Lung (tissue), 12 donors: ENCODE data around the gene ARHGAP15. TPM values are rescaled to one million over a fixed set of nuclear protein-coding genes. Genes with fewer than 3 reads are reported as not detected.
"Not testable (repeated sequence)": the region's sequence is repeated elsewhere in the genome, so short reads cannot be mapped to it uniquely, and the experiment has no call there.

ENCODE experiments used
- ATAC-seq: fragments of 200-7000 bp; cut with Tn5 transposase; one replicate; pipeline ENCODE4 v1.9.1; 2020; ENCODE audit warnings: moderate number of reproducible peaks; ENCODE audit not compliant: insufficient read depth, low FRiP score
- DNase-seq, 3 donors: peaks; one replicate each; pipeline ENCODE4 v3.0.0-alpha.2; 2013 to 2017
- H3K27ac ChIP-seq, 2 donors: one replicate each; pipeline ENCODE4 v1.5.1; 2013; ENCODE audit warnings: mild to moderate bottlenecking in 2 of 2, moderate library complexity in 2 of 2, control low read depth in 1 of 2, inconsistent platforms in 1 of 2, low read depth in 1 of 2, low read length in 1 of 2
- H3K27me3 ChIP-seq, 3 donors: one replicate each; pipeline ENCODE4 v1.5.1; 2013; ENCODE audit warnings: low read length in 2 of 3; ENCODE audit not compliant: control insufficient read depth in 3 of 3, insufficient read depth in 3 of 3
- H3K36me3 ChIP-seq, 4 donors: one replicate each; pipeline ENCODE4 v1.5.1; 2013; ENCODE audit warnings: low read length in 4 of 4, mild to moderate bottlenecking in 1 of 4, moderate library complexity in 1 of 4; ENCODE audit not compliant: control insufficient read depth in 4 of 4, insufficient read depth in 4 of 4
- H3K4me1 ChIP-seq, 5 donors: one replicate each; pipeline ENCODE4 v1.5.1; 2013; ENCODE audit warnings: low read length in 5 of 5, mild to moderate bottlenecking in 2 of 5, moderate library complexity in 1 of 5; ENCODE audit not compliant: control insufficient read depth in 5 of 5, insufficient read depth in 5 of 5
- H3K4me3 ChIP-seq: one replicate; pipeline ENCODE4 v1.5.1; 2013; ENCODE audit warnings: mild to moderate bottlenecking, control low read depth, moderate library complexity
- H3K9ac ChIP-seq, 2 donors: one replicate each; pipeline ENCODE4 v1.5.1; 2013; ENCODE audit warnings: low read length in 2 of 2, control low read depth in 1 of 2; ENCODE audit not compliant: insufficient read depth in 1 of 2
- H3K9me3 ChIP-seq, 4 donors: one replicate each; pipeline ENCODE4 v1.5.1; 2013; ENCODE audit warnings: low read length in 3 of 4, mild to moderate bottlenecking in 1 of 4, moderate library complexity in 1 of 4; ENCODE audit not compliant: control insufficient read depth in 4 of 4, insufficient read depth in 3 of 4
- WGBS, 2 donors: extraction: QIAGEN DNeasy Blood & Tissue Kit; methylation state at CpG; one replicate each; pipeline ENCODE4 v1.1.7; 2013; 5-methylcytosine and 5-hydroxymethylcytosine counted together
- polyA plus RNA-seq, 2 donors: library from polyadenylated mRNA; stranded (reverse); fragments of 200-250 nt; gene quantifications; one replicate each; pipeline ENCODE4 v1.2.1, GENCODE V29; 2013
- total RNA-seq, 2 donors: library from RNA; depleted of rRNA in 1 of 2; stranded (reverse); fragments of >200 nt in 1 of 2; gene quantifications; one replicate each; pipeline ENCODE4 v1.2.1, GENCODE V29; 2014 to 2021
- TF ChIP-seq, protein P1 (sequence below): IDR thresholded peaks from 2 replicates; pipeline ENCODE4 v1.5.1; 2012; ENCODE audit warnings: mild to moderate bottlenecking; ENCODE audit errors: control extremely low read depth, extremely low read depth
- donor health status: control.
- donor health status: control.
- donor health status: Bipolar disorder and iron deficiency.
- donor health status: healthy.
- donor health status: DM: yes; HTN: yes; CAD: no.

Gene ARHGAP15
- total and polyA plus RNA-seq, 4 donors = 5.9 to 74.3 (median 13.2) TPM

DNA sequence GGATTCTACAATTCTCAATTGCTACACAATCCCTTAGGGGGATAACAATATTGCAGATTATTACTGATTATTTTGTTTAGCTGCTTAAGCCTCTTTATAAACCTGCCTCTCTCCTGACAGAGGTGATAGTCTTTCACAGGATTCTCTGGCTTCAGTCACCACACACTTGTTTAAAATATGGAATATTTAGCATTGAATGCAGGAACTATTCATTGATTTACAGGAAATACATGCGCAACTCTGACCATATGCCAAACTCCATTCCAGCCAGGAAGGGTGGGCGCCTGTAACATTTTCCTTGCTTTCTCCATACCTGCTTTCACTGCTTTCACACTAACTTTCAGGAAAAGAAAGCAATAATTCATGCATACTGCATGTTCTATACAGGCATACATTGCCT lies 44.8 kb upstream of the ARHGAP15 start:
- H3K9me3 ChIP-seq = peaks cover 0 to 5% (median 1%) of the 10 kb centered on the region in 4 donors
- no peaks in the 10 kb centered on the region for H3K27me3 ChIP-seq
- H3K4me3 ChIP-seq = no peak overlapping the region
- no peaks in the 10 kb centered on the region for H3K36me3 ChIP-seq
- TF ChIP-seq, protein P1, sequence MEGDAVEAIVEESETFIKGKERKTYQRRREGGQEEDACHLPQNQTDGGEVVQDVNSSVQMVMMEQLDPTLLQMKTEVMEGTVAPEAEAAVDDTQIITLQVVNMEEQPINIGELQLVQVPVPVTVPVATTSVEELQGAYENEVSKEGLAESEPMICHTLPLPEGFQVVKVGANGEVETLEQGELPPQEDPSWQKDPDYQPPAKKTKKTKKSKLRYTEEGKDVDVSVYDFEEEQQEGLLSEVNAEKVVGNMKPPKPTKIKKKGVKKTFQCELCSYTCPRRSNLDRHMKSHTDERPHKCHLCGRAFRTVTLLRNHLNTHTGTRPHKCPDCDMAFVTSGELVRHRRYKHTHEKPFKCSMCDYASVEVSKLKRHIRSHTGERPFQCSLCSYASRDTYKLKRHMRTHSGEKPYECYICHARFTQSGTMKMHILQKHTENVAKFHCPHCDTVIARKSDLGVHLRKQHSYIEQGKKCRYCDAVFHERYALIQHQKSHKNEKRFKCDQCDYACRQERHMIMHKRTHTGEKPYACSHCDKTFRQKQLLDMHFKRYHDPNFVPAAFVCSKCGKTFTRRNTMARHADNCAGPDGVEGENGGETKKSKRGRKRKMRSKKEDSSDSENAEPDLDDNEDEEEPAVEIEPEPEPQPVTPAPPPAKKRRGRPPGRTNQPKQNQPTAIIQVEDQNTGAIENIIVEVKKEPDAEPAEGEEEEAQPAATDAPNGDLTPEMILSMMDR = no peak
- no peaks in the 10 kb centered on the region for H3K4me1 ChIP-seq
- ATAC-seq = no peak
- no peak overlapping the region for H3K27ac ChIP-seq
- H3K9ac ChIP-seq = no peak overlapping the region
- DNase-seq = no peak
- 72 to 73% methylated on average over 2 of the region's 2 CpGs for WGBS, 2 donors

DNA sequence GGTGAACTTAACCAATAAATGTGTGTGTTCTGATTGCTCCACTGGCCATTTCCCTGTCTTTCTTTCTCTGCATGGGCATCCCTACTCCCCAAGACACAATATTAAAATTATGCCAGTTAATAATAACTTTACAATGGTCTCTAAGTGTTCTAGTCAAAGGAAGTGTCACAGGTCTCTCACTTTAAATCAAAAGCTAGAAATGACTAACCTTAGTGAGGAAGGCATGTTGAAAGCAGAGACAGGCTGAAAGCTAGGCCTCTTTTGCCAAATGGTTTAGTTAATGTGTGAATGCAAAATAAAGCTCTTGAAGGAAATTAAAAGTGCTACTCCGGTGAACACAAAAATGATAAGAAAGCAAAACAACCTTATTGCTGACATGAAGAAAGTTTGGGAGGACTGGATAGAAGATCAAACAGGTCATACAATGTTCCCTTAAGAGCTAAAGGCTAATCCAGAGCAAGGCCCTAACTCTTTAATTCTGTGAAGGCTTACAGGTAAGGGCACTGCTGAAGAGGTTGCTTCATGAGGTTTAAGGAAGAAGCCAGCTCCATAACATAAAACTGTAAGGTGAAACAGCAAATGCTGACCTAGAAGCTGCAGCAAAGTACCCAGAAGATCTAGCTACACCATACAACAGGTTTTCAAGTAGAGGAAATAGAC lies 44.0 kb upstream of the ARHGAP15 start:
- 59 to 89% methylated on average over 1 of the region's 1 CpG for WGBS, 2 donors
- H3K36me3 ChIP-seq = no peaks in the 10 kb centered on the region
- TF ChIP-seq, protein P1 = no peak
- no peak overlapping the region for H3K27ac ChIP-seq
- no peaks in the 10 kb centered on the region for H3K27me3 ChIP-seq
- H3K4me1 ChIP-seq = peaks cover 0 to 1% (median 0%) of the 10 kb centered on the region in 5 donors
- peaks cover 0 to 5% (median 1%) of the 10 kb centered on the region in 4 donors for H3K9me3 ChIP-seq
- no peak overlapping the region for H3K9ac ChIP-seq
- ATAC-seq = no peak
- no peak for DNase-seq
- H3K4me3 ChIP-seq = no peak overlapping the region

DNA sequence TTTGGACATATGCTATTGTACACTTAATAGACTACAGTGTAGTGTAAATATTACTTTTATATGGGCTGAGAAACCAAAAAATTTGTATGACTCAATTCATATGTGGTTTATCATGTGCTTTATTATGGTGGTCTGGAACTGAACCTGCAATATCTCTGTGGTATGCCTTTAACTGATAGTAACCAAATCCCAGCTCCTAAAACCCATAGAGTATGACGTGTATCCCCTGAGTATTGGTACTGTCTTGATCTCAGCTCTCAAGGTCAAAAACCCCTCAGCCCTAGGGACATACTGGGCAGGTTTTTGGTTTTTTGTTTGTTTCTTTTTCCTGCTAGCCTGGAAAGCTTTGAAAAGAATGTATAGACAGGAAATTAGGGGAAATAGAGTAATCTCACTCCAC lies 42.2 kb upstream of the ARHGAP15 start:
- Histone ChIP-seq H3K4me3 (no peak overlapping the region), H3K27me3 (no peaks in the 10 kb centered on the region), H3K36me3 (no peaks in the 10 kb centered on the region), H3K4me1 (peaks cover 0 to 1% (median 0%) of the 10 kb centered on the region in 5 donors), H3K27ac (no peak overlapping the region), H3K9me3 (peaks cover 0 to 5% (median 1%) of the 10 kb centered on the region in 4 donors), H3K9ac (no peak overlapping the region)
- ATAC-seq (no peak), DNase-seq (no peak)
- TF ChIP-seq, protein P1 = no peak
- WGBS, 2 donors = 66 to 92% methylated on average over 1 of the region's 1 CpG

GRCh38 chr2:143088388-143088787 lies 40.8 kb upstream of the ARHGAP15 start:
- no peaks in the 10 kb centered on the region for H3K9me3 ChIP-seq
- H3K27me3 ChIP-seq = no peaks in the 10 kb centered on the region
- H3K9ac ChIP-seq = no peak overlapping the region
- H3K4me3 ChIP-seq = no peak overlapping the region
- TF ChIP-seq, protein P1 = no peak
- H3K4me1 ChIP-seq = peaks cover 0 to 1% (median 0%) of the 10 kb centered on the region in 5 donors
- DNase-seq (no peak), ATAC-seq (no peak)
- no peaks in the 10 kb centered on the region for H3K36me3 ChIP-seq
- 54 to 72% methylated on average over 4 of the region's 4 CpGs for WGBS, 2 donors
- no peak overlapping the region for H3K27ac ChIP-seq

DNA sequence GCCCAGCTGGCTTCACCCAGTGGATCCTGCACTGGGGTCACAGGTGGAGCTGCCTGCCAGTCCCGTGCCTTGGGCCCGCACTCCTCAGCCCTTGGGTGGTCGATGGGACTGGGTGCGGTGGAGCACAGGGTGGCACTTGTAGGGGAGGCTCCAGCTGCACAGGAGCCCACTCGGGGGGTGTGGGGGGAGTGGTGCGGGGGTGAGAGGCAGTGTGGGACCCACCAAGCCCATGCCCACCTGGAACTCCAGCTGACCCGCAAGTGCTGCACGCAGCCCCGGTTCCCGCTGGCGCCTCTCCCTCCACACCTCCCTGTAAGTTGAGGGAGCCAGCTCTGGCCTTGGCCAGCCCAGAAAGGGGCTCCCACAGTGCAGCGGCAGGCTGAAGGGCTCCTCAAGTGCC lies 39.7 kb upstream of the ARHGAP15 start:
- H3K9ac ChIP-seq, H3K27me3 ChIP-seq, DNase-seq, H3K27ac ChIP-seq, H3K4me1 ChIP-seq, H3K4me3 ChIP-seq, H3K36me3 ChIP-seq, ATAC-seq, H3K9me3 ChIP-seq: not testable (repeated sequence)
- 97 to 98% methylated on average over 12 of the region's 12 CpGs for WGBS, 2 donors
